Esophagus (tissue), 2 donors: ENCODE data around the gene NKAIN1. TPM values are rescaled to one million over a fixed set of nuclear protein-coding genes. Genes with fewer than 3 reads are reported as not detected.

ENCODE experiments used
- H3K27ac ChIP-seq, 2 donors: one replicate each; pipeline ENCODE4 v1.5.1; 2013; ENCODE audit warnings: low read depth in 2 of 2, mild to moderate bottlenecking in 2 of 2, inconsistent platforms in 1 of 2, low read length in 1 of 2, moderate library complexity in 1 of 2
- H3K27me3 ChIP-seq, 2 donors: one replicate each; pipeline ENCODE4 v1.6.1; 2013; ENCODE audit warnings: low read length in 2 of 2, control low read depth in 1 of 2, mild to moderate bottlenecking in 1 of 2; ENCODE audit not compliant: insufficient read depth in 2 of 2, control insufficient read depth in 1 of 2
- H3K36me3 ChIP-seq, 2 donors: one replicate each; pipeline ENCODE4 v1.6.1; 2013; ENCODE audit warnings: low read length in 1 of 2; ENCODE audit not compliant: control insufficient read depth in 2 of 2, insufficient read depth in 2 of 2
- H3K4me1 ChIP-seq, 2 donors: one replicate each; pipeline ENCODE4 v1.6.1; 2013; ENCODE audit warnings: low read length in 1 of 2; ENCODE audit not compliant: control insufficient read depth in 2 of 2, insufficient read depth in 2 of 2
- H3K4me3 ChIP-seq, 2 donors: one replicate each; pipeline ENCODE4 v1.5.1; 2013; ENCODE audit warnings: low read length in 2 of 2, mild to moderate bottlenecking in 2 of 2, low read depth in 1 of 2, moderate library complexity in 1 of 2
- H3K9me3 ChIP-seq, 2 donors: one replicate each; pipeline ENCODE4 v1.6.1; 2013; ENCODE audit warnings: mild to moderate bottlenecking in 2 of 2, low read depth in 1 of 2, low read length in 1 of 2, moderate library complexity in 1 of 2; ENCODE audit not compliant: control insufficient read depth in 2 of 2, insufficient read depth in 1 of 2
- WGBS, 2 donors: extraction: QIAGEN DNeasy Blood & Tissue Kit; methylation state at CpG; one replicate each; pipeline ENCODE4 v1.1.7; 2013; 5-methylcytosine and 5-hydroxymethylcytosine counted together
- polyA plus RNA-seq, 2 donors: library from polyadenylated mRNA; stranded (reverse); fragments of 200-250 nt; gene quantifications; one replicate each; pipeline ENCODE4 v1.2.3, GENCODE V29; 2013
- donor health status: healthy with polysubstance abuse.
- donor health status: Bipolar disorder and iron deficiency.

The NKAIN1 gene
- polyA plus RNA-seq, 2 donors, result 0.16 to 0.38 TPM

DNA sequence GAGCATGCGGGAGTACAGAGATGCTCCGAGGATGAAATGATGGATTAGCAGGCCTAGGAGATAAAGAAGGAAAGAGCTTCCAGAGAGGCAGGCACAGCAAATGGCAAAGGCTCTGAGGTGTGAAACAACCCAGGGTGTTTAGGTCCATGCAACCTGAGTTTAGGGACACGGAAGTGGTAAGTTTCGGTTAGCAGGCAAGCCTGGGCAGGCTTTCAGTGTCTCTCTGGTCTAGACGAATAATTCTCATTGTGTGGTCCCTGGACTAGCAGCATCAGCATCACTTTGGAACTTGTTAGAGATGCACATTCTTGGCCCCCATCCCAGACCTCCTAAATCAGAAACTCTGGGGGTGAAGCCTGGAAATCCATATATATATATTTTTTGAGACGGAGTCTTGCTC lies 18.6 kb downstream of the NKAIN1 start:
- WGBS, 2 donors, result 60 to 78% methylated on average over 6 of the region's 6 CpGs
- Histone ChIP-seq H3K9me3 (peaks cover 0 to 2% of the 10 kb centered on the region in 2 donors), H3K4me3 (no peak overlapping the region), H3K36me3 (no peaks in the 10 kb centered on the region), H3K27ac (no peak overlapping the region), H3K27me3 (no peaks in the 10 kb centered on the region), H3K4me1 (peaks cover 0 to 2% of the 10 kb centered on the region in 2 donors)

DNA sequence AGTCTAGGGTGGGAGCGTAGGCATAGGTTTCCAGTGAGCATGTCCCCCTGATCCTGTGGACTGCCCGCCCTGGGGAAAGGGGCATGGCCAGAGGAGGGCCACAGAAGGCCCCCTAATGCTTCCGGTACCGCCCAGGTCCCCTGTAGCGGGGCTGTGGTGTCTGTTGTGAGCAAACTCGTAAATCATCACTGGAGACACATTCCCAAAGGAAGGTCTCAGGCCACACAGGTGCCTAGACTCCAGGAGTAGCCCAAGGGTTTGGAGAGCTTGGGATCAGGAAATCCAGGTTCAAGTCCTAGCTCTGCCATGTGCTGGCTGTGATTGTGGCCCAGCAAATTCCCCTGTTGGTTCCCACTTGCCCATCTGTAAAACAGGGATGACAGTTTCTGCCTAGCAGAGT lies 20.2 kb downstream of the NKAIN1 start:
- Histone ChIP-seq H3K27me3 (no peaks in the 10 kb centered on the region), H3K27ac (no peak overlapping the region), H3K4me1 (peaks cover 2 to 3% of the 10 kb centered on the region in 2 donors), H3K4me3 (no peak overlapping the region), H3K36me3 (no peaks in the 10 kb centered on the region), H3K9me3 (peaks cover 0 to 2% of the 10 kb centered on the region in 2 donors)
- 91 to 92% methylated on average over 6 of the region's 6 CpGs for WGBS, 2 donors

GRCh38 chr1:31218705-31219104 lies 21.0 kb downstream of the NKAIN1 start:
- Histone ChIP-seq H3K36me3 (no peaks in the 10 kb centered on the region), H3K4me1 (peaks cover 2 to 3% of the 10 kb centered on the region in 2 donors), H3K27me3 (no peaks in the 10 kb centered on the region), H3K27ac (no peak overlapping the region), H3K9me3 (peaks cover 0 to 2% of the 10 kb centered on the region in 2 donors), H3K4me3 (no peak overlapping the region)
- 81 to 83% methylated on average over 8 of the region's 8 CpGs for WGBS, 2 donors

DNA sequence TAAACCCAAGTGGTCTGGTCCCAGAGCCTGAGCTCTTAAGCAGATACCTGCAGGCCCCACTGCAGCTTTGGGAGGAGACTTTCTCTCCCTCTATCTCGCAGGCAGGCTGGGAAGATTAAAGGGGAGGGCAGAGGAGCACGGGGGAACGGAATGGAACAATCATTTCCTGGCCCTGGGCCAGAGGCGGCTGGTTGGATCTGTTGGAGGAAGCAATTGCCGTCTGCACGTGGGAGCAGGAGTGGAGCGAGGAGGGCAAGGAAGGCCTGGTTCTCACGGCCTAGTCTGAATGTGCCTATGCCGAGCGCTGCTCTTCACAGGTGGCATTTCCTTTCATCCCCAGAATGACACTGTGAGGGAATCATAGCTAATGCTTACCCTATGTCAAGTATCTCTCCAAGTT lies 23.7 kb downstream of the NKAIN1 start:
- peaks cover 2 to 3% of the 10 kb centered on the region in 2 donors for H3K4me1 ChIP-seq
- no peaks in the 10 kb centered on the region for H3K36me3 ChIP-seq
- WGBS, 2 donors, result 10 to 11% methylated on average over 10 of the region's 10 CpGs
- H3K9me3 ChIP-seq, result peaks cover 0 to 2% of the 10 kb centered on the region in 2 donors
- H3K27ac ChIP-seq, result no peak overlapping the region
- no peak overlapping the region for H3K4me3 ChIP-seq
- no peaks in the 10 kb centered on the region for H3K27me3 ChIP-seq

DNA sequence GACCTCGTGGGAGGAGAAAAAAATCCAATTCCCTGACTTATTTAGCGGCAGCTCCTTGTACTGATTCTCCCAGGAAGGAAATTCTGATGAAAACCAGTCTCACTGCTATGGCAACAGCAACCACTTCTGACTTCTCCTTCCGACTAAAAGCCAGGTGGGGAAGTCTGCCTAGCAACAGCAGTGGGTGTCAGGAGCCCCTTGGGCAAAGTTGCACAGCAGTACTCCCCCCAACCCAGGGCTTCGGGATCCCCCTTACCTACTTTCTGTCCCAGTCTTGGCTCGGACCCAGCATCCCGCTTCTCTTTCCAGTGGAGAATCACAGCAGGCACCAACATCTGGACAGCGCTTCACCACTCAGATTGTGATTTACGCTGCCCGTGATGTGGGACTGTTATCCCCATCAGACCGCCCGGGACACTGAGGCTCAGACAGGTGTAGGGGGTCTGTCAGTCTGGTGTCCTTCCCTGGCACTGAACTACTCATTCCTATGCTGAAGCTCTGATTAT lies 24.6 kb downstream of the NKAIN1 start:
- H3K27me3 ChIP-seq, result no peaks in the 10 kb centered on the region
- no peaks in the 10 kb centered on the region for H3K36me3 ChIP-seq
- H3K27ac ChIP-seq, result no peak overlapping the region
- peaks cover 0 to 3% of the 10 kb centered on the region in 2 donors for H3K4me1 ChIP-seq
- WGBS, 2 donors, result 62 to 68% methylated on average over 11 of the region's 11 CpGs
- H3K4me3 ChIP-seq, result no peak overlapping the region
- peaks cover 0 to 2% of the 10 kb centered on the region in 2 donors for H3K9me3 ChIP-seq

DNA sequence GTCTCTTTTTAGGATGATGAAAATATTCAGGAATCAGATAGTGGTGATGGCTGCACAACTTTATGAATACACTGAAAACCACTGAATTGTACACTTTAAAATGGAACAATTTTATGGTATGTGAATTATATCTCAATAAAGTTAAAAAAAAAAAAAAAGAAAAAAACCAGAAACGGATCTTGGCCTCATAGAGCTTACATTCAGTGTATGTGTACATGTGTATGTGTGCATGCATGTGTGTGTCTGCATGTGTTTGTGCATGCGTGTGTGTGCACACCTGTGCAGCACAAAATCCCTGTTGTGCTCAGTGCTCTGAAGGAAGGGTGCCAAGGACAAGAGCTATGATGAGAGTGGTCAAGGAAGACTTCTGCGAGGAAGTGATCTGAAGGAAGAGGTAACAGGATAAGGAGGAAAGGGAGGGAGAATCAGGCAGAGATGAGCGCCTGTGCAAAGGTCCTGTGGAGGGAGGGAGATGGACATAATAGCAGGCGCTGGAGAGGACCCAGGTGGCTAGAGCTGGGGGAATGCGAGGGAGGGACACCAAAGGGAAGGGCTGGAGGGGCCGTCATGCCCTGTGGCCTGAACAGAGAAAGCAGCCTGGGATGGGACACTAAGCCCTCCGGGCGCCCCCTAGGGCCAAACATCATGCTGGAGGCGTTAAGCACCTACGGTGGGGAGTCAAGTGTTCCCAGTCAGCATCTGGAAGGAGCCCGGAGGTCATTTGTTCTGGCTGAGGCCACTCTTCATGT lies 25.2 kb downstream of the NKAIN1 start:
- Histone ChIP-seq H3K27me3 (no peaks in the 10 kb centered on the region), H3K4me3 (no peak overlapping the region), H3K36me3 (no peaks in the 10 kb centered on the region), H3K4me1 (peaks cover 0 to 3% of the 10 kb centered on the region in 2 donors), H3K27ac (no peak overlapping the region), H3K9me3 (peaks cover 0 to 2% of the 10 kb centered on the region in 2 donors)
- WGBS, 2 donors, result 63 to 65% methylated on average over 12 of the region's 12 CpGs

DNA sequence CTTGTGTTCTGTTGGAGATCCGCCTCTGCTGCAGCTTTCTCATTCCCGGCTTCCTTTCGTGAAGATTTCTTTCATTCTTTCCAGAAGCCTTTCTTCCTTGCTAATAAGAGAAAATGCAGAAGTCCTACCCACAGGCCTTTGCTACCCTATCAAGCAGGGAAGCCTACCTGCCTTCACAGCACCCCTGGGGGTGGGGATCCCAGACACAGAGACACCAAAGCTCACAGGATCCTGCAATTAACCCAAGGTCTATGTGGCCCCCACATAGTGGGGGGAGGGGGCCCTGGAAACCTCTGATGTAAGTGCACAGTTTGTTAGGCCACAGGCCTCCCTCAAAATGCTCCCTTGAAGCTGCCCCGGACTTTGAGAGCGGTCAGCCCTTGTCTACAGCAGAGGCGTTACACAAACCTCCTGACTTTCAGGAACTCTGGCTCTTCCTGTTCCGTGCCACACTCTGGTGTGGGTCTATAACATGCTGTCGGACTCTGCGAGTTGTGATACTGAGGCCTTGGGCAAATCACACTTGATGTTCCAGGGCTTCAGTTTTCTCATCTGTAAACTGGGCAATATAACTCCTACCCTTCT lies 31.2 kb downstream of the NKAIN1 start:
- WGBS, 2 donors, result 85 to 87% methylated on average over 9 of the region's 9 CpGs
- no peaks in the 10 kb centered on the region for H3K27me3 ChIP-seq
- no peaks in the 10 kb centered on the region for H3K4me1 ChIP-seq
- no peak overlapping the region for H3K27ac ChIP-seq
- no peaks in the 10 kb centered on the region for H3K9me3 ChIP-seq
- H3K4me3 ChIP-seq, result no peak overlapping the region
- no peaks in the 10 kb centered on the region for H3K36me3 ChIP-seq

GRCh38 chr1:31207569-31207968 lies 32.1 kb downstream of the NKAIN1 start:
- Histone ChIP-seq H3K27me3 (no peaks in the 10 kb centered on the region), H3K9me3 (no peaks in the 10 kb centered on the region), H3K4me3 (no peak overlapping the region), H3K36me3 (no peaks in the 10 kb centered on the region), H3K27ac (no peak overlapping the region), H3K4me1 (no peaks in the 10 kb centered on the region)
- WGBS, 2 donors, result 74 to 81% methylated on average over 5 of the region's 5 CpGs

GRCh38 chr1:31207046-31207445 lies 32.6 kb downstream of the NKAIN1 start:
- Histone ChIP-seq H3K4me3 (no peak overlapping the region), H3K9me3 (no peaks in the 10 kb centered on the region), H3K27ac (no peak overlapping the region), H3K27me3 (no peaks in the 10 kb centered on the region), H3K36me3 (no peaks in the 10 kb centered on the region), H3K4me1 (no peaks in the 10 kb centered on the region)
- WGBS, 2 donors, result 90% methylated on average over 3 of the region's 3 CpGs
